NCI-H460 (cell line): Measurements from ENCODE around the gene LRRC57. TPM values are rescaled to one million over a fixed set of nuclear protein-coding genes. Genes with fewer than 3 reads are reported as not detected.

Experiments
- DNase-seq: peaks from one replicate; pipeline ENCODE4 v3.0.0-alpha.2; 2016; ENCODE audit warnings: low read depth; ENCODE audit errors: extremely low read depth
- total RNA-seq: library from RNA; depleted of rRNA; stranded (reverse); fragments of >200 nt; shearing (Covaris generic); gene quantifications from 2 replicates; pipeline ENCODE4 v1.2.3, GENCODE V29; 2014; rRNA removed

Gene LRRC57
- total RNA-seq, 1 experiment from 2014 or later = 19.8 TPM

DNA sequence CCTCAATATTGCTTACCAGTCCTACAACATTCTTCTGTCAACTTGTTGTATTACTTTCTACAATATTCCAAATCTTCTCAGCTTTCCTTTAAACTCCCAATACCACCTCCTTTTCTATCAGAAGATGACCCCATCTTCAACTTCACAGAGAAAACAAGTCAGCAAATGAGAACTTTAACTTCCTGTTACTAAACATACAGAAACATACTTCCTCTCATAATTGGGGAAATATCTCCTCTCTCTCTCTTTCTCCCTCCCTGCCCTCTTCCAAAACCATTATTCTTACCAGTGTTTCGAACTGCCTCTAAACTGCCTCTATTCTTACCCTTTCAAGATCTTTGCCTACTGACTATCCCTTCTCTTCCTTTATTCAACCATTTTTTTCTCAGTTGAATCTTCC is 54.9 kb downstream of the LRRC57 start:
- no peak for DNase-seq

DNA sequence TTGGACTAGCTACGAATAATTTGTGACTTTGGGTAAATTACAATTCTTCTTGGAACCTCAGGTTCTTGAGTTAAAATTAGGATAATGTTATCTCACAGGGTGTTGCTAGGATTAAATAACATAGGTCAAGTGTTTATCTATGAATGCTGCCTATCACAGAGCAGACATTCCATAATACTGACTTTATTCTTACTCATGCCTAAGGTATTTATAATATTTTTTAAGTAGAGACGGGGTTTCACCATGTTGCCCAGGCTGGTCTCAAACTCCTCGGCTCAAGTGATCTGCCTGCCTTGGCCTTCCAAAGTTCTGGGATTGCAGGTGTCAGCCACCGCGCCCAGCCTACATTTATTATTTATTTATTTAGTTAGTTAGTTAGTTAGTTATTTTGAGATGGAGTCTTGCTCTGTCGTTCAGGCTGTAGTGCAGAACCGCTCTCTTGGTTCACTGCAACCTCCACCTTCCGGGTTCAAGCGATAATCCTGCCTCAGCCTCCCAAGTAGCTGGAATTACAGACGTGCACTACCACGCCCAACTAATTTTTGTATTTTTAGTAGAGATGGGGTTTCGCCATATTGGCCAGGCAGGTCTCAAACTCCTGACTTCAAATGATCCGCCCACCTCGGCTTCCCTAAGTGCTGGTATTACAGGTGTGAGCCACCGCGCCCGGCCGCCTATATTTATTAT is 56.9 kb downstream of the LRRC57 start:
- peak; percentile 33 for DNase-seq

DNA sequence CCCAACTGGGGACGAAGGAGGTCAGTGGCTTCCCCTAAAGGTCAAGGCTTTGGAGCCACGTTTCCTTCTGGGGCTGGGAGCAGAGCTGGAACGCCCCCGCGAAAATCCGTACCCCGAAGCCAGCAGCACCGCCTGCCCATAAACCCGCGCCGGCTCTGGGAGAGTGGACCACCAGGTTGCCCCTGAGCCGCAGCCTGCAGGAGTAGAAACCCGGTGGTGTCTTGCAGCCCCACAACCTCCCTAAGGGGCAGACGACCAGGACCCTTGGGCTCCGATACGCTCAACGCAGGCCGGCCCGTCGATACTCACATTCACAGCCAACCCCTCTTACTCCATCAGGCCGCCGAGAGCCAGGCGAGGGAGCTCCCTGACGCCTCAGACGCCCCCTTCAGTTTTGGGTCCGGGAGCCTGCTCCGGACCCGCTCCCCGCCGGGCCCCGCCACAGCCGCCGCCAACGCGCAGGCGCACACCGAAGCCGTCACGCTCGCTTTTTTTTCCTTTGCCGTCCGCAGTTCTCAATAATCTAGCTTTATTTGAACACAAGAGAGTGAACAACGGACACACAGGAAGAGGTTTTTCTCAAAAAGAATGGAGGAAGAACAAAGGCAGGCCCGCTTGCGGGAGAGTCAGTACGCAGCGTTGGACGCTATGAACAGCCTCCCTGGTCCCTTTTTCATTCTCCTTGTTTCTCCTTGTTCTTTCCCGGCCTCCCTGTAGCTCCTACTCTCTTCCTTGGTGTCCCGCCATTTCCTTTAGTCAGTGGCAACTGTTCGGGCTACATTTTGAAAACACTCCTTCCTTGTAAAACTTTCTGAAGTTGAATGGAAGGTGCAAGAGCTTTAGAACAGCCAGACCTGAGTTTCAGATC is 57.7 kb downstream of the LRRC57 start, which contains the start of gene ZNF106:
Gene ZNF106, minus strand, starts transcription at position 471 of the 868 bp plus-strand sequence. CDS start 18,852 bp downstream, outside the sequence.
- DNase-seq = peak; percentile 89

DNA sequence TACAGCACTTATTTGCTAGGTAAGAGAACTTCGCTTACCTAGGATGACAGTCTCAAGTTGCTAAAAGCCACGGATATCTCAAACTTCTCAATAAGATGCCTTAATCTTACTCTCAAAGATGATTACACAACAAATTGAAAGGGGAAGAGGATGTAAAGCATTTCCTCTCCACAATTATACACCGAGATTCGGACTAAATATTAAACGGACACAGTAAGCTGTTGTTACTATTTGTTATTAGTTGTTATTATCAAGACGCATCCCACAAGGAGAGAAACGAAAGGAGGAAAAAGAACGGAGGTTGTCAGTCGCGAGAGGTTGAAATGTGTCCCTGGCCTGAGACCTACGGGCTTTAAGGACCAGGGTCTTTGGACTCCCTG is 58.3 kb downstream of the LRRC57 start:
- no peak for DNase-seq

Other genes starting within 250 kb of the LRRC57 start
- gene CAPN3, start 189.3 kb downstream of the LRRC57 start, total RNA-seq = 0.43 and 1.6 TPM in 2 replicates
- gene ZNF106, start 57.7 kb downstream of the LRRC57 start, total RNA-seq = 24.7 and 28.2 TPM in 2 replicates
- gene SNAP23, start 53.2 kb downstream of the LRRC57 start, total RNA-seq = 31.6 and 37.9 TPM in 2 replicates
- 39.3 and 41.3 TPM in 2 replicates for gene HAUS2, start within 50 bp of the LRRC57 start, total RNA-seq
- 1.9 and 2.1 TPM in 2 replicates for gene STARD9, start 26.8 kb upstream of the LRRC57 start, total RNA-seq
- gene CDAN1, start 188.3 kb upstream of the LRRC57 start, total RNA-seq = 10.6 and 11.1 TPM in 2 replicates